ENCODE data around the gene CLCN7. TPM values are rescaled to one million over a fixed set of nuclear protein-coding genes. Genes with fewer than 3 reads are reported as not detected.

Gene CLCN7
- polyA plus RNA-seq, 3 donors = 37.4 to 249 (median 56.5) TPM

DNA sequence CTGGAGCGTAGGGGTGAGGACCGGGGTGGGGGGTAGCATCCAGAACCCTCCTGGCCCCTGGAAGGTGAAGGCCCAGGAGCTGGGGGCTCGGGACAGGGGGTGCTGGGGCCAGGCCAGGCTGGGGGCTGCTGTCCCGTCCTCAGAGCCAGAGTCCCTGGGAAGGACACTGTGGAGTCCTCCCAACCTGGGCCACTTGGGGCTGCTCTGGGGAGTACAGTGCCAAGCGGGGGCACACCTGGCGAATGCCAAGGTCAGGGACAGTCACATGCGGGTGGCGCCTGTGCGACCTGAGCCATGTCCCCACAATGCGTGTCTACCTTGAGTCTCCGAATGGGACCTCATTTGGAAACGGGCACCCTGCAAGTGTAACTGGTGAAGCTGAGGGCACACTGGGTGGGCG, 45.2 kb downstream of the CLCN7 start:
- no peaks in the 10 kb centered on the region for H3K9me3 ChIP-seq (replicated peaks in 1 of 2; ENCODE audit: control insufficient read depth in 1 of 2, insufficient read depth in 1 of 2, low read length in 2 of 2)
- no peak for TF ChIP-seq CTCF (IDR thresholded peaks at IDR 0.05)
- peak overlapping the region in 2 of 7 donors; percentile 30 to 54 for H3K27ac Mint-ChIP-seq
- H4K20me1 ChIP-seq (ENCODE audit: insufficient read depth, low read length) = no peaks in the 10 kb centered on the region
- H3K4me3 ChIP-seq (replicated peaks in 1 of 3; ENCODE audit: low read depth in 2 of 3, low read length in 3 of 3) = no peak overlapping the region
- 96% methylated on average over 13 of the region's 13 CpGs for whole genome bisulfite sequencing (ENCODE audit: insufficient coverage)
- H2AFZ ChIP-seq (ENCODE audit: insufficient read depth, low read depth, low read length, poor library complexity, severe bottlenecking) = no peak overlapping the region
- peaks cover 0 to 30% of the 10 kb centered on the region in 2 donors for H3K27me3 ChIP-seq (ENCODE audit: control insufficient read depth in 2 of 2, insufficient read depth in 2 of 2, low read length in 2 of 2)
- peaks cover 5 to 21% of the 10 kb centered on the region in 2 donors for H3K4me1 ChIP-seq (ENCODE audit: control insufficient read depth in 1 of 2, insufficient read depth in 2 of 2, low read length in 2 of 2)
- peaks cover 0 to 2% (median 0%) of the 10 kb centered on the region in 7 donors for H3K9me3 Mint-ChIP-seq
- intact Hi-C loops (cut with micrococcal nuclease) = loop anchor here (10.0 kb wide), 2 partner anchors 275 to 355 kb away; partner anchors contain the start of genes MAPK8IP3 (in 1 of the 2), NUBP2 (in 1 of the 2) and SPSB3 (in 1 of the 2)
- no peak overlapping the region for H3K9ac ChIP-seq (ENCODE audit: insufficient read depth, low read length, poor library complexity, severe bottlenecking)
- H3K4me2 ChIP-seq (replicated peaks; ENCODE audit: extremely low read depth, low read length, poor library complexity, severe bottlenecking) = no peak overlapping the region
- peaks cover 3% of the 10 kb centered on the region for H3K4me1 Mint-ChIP-seq
- DNase-seq = no peak
- no peak overlapping the region for H3K4me3 Mint-ChIP-seq
- H3K36me3 Mint-ChIP-seq = no peaks in the 10 kb centered on the region
- H3K79me2 ChIP-seq (ENCODE audit: insufficient read depth, low read length) = no peaks in the 10 kb centered on the region
- peaks cover 7 to 39% (median 7%) of the 10 kb centered on the region in 3 donors for H3K27me3 Mint-ChIP-seq (ENCODE audit: low read depth in 3 of 3)
- no peak overlapping the region for H3K27ac ChIP-seq (ENCODE audit: low read depth in 1 of 2, low read length in 2 of 2)
- H3K36me3 ChIP-seq (replicated peaks in 1 of 2; ENCODE audit: control insufficient read depth in 1 of 2, insufficient read depth in 2 of 2, low read length in 2 of 2) = no peaks in the 10 kb centered on the region

DNA sequence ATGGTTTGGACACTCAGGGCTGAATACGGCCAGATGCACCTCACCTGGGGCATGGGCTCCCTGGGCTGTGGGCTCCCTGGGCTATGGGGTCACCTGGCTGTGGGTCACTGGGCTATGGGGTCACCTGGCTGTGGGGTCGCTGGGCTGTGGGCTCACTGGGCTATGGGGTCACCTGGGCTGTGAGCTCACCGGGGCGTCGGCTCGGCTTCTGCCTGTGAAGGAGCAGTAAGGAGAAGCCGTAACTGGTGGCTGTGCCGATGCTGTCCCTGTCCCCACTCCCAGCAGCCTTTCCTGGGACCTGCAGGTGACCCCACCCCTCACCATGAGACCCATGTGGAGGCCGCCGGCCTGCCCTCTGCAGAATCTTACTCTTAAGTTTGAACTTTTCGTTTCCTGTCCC, 45.8 kb downstream of the CLCN7 start:
- intact Hi-C loops (cut with micrococcal nuclease) = loop anchor here (10.0 kb wide), 2 partner anchors 276 to 356 kb away; partner anchors contain the start of genes MAPK8IP3 (in 1 of the 2), NUBP2 (in 1 of the 2) and SPSB3 (in 1 of the 2)

More for the DNA sequence above, 45.8 kb downstream of the CLCN7 start:
- Histone ChIP-seq H2AFZ (ENCODE audit: insufficient read depth, low read depth, low read length, poor library complexity, severe bottlenecking) (peak overlapping the region; percentile 72), H3K9ac (ENCODE audit: insufficient read depth, low read length, poor library complexity, severe bottlenecking) (peak overlapping the region; percentile 40), H3K27ac (ENCODE audit: low read depth in 1 of 2, low read length in 2 of 2) (no peak overlapping the region), H4K20me1 (ENCODE audit: insufficient read depth, low read length) (no peaks in the 10 kb centered on the region), H3K27me3 (ENCODE audit: control insufficient read depth in 2 of 2, insufficient read depth in 2 of 2, low read length in 2 of 2) (peaks cover 0 to 29% of the 10 kb centered on the region in 2 donors), H3K9me3 (replicated peaks in 1 of 2; ENCODE audit: control insufficient read depth in 1 of 2, insufficient read depth in 1 of 2, low read length in 2 of 2) (no peaks in the 10 kb centered on the region), H3K79me2 (ENCODE audit: insufficient read depth, low read length) (no peaks in the 10 kb centered on the region), H3K36me3 (replicated peaks in 1 of 2; ENCODE audit: control insufficient read depth in 1 of 2, insufficient read depth in 2 of 2, low read length in 2 of 2) (no peaks in the 10 kb centered on the region), H3K4me2 (replicated peaks; ENCODE audit: extremely low read depth, low read length, poor library complexity, severe bottlenecking) (peak overlapping the region; percentile 47), H3K4me3 (replicated peaks in 1 of 3; ENCODE audit: low read depth in 2 of 3, low read length in 3 of 3) (no peak overlapping the region), H3K4me1 (ENCODE audit: control insufficient read depth in 1 of 2, insufficient read depth in 2 of 2, low read length in 2 of 2) (peaks cover 5 to 21% of the 10 kb centered on the region in 2 donors)
- no peak overlapping the region for H3K4me3 Mint-ChIP-seq
- no peak overlapping the region for H3K27ac Mint-ChIP-seq
- no peak for DNase-seq
- WGBS (ENCODE audit: insufficient coverage) = 84% methylated on average over 5 of the region's 11 CpGs
- H3K27me3 Mint-ChIP-seq (ENCODE audit: low read depth in 3 of 3) = peaks cover 7 to 37% (median 7%) of the 10 kb centered on the region in 3 donors
- H3K9me3 Mint-ChIP-seq = peaks cover 0 to 3% (median 0%) of the 10 kb centered on the region in 7 donors
- H3K36me3 Mint-ChIP-seq = no peaks in the 10 kb centered on the region
- TF ChIP-seq CTCF (IDR thresholded peaks at IDR 0.05) = no peak
- H3K4me1 Mint-ChIP-seq = peaks cover 3% of the 10 kb centered on the region

All from CD14-positive monocyte (primary cell).